Measurements from ENCODE around the gene GPR62. TPM values are rescaled to one million over a fixed set of nuclear protein-coding genes. Genes with fewer than 3 reads are reported as not detected.

Gene GPR62
- total RNA-seq, 2 donors from 2014 or later: not detected

- TF ChIP-seq POLR2A (IDR thresholded peaks at IDR 0.05) (peak in 2 of 3 donors; percentile 7 to 8), CTCF (IDR thresholded peaks at IDR 0.05) (peak in 6 of 7 experiments; percentile 20 to 50 (median 36))
- 13% methylated on average over 81 of the region's 97 CpGs; no CpG with 5 or more reads in 1 of the 2 donors for WGBS, 2 donors
- H3K27ac ChIP-seq: peak overlapping the region in 2 of 4 donors; percentile 71 to 74
- H3K9me3 ChIP-seq: no peaks in the 10 kb centered on the region
- no peaks in the 10 kb centered on the region for H3K27me3 ChIP-seq
- peak; percentile 77 for ATAC-seq
- no peak overlapping the region for H3K4me3 ChIP-seq
- no peaks in the 10 kb centered on the region for H3K36me3 ChIP-seq (replicated peaks in 1 of 2; ENCODE audit: insufficient read depth in 1 of 2, low read depth in 2 of 2)
- peaks cover 20% of the 10 kb centered on the region for H3K4me1 ChIP-seq
- peak; percentile 63 to 76 (median 69) for DNase-seq
- intact Hi-C loops (cut with DNase I): no loop called here
These were observed 951 bp downstream of the GPR62 start for GRCh38 chr3:51955893-51956770.

GRCh38 chr3:51957520-51958205, 2.5 kb downstream of the GPR62 start:
- Histone ChIP-seq H3K27me3 (no peaks in the 10 kb centered on the region), H3K9me3 (no peaks in the 10 kb centered on the region), H3K27ac (no peak overlapping the region), H3K36me3 (replicated peaks in 1 of 2; ENCODE audit: insufficient read depth in 1 of 2, low read depth in 2 of 2) (no peaks in the 10 kb centered on the region), H3K4me3 (no peak overlapping the region), H3K4me1 (peaks cover 33% of the 10 kb centered on the region)
- TF ChIP-seq POLR2A (IDR thresholded peaks at IDR 0.05) (no peak), CTCF (IDR thresholded peaks at IDR 0.05) (no peak)
- intact Hi-C loops (cut with DNase I): no loop called here
- no peak for ATAC-seq
- WGBS, 2 donors: 94 to 96% methylated on average over 14 to 15 of the region's 15 CpGs
- DNase-seq: no peak

GRCh38 chr3:51958603-51959521, 3.7 kb downstream of the GPR62 start:
- 94 to 95% methylated on average over 14 to 20 of the region's 20 CpGs for WGBS, 2 donors
- DNase-seq: no peak
- TF ChIP-seq POLR2A (IDR thresholded peaks at IDR 0.05) (no peak), CTCF (IDR thresholded peaks at IDR 0.05) (no peak)
- no peak overlapping the region for H3K4me3 ChIP-seq
- no peak for ATAC-seq
- no peaks in the 10 kb centered on the region for H3K27me3 ChIP-seq
- peaks cover 35% of the 10 kb centered on the region for H3K4me1 ChIP-seq
- intact Hi-C loops (cut with DNase I): no loop called here
- H3K36me3 ChIP-seq (replicated peaks in 1 of 2; ENCODE audit: insufficient read depth in 1 of 2, low read depth in 2 of 2): no peaks in the 10 kb centered on the region
- no peaks in the 10 kb centered on the region for H3K9me3 ChIP-seq
- no peak overlapping the region for H3K27ac ChIP-seq

GRCh38 chr3:51959651-51960050, 4.5 kb downstream of the GPR62 start:
- H3K9me3 ChIP-seq: no peaks in the 10 kb centered on the region
- H3K27me3 ChIP-seq: no peaks in the 10 kb centered on the region
- TF ChIP-seq POLR2A (IDR thresholded peaks at IDR 0.05) (no peak), CTCF (IDR thresholded peaks at IDR 0.05) (no peak)
- DNase-seq (no peak), ATAC-seq (no peak)
- H3K4me1 ChIP-seq: peaks cover 35% of the 10 kb centered on the region
- H3K27ac ChIP-seq: no peak overlapping the region
- 94 to 96% methylated on average over 3 to 7 of the region's 7 CpGs for WGBS, 2 donors
- intact Hi-C loops (cut with DNase I): no loop called here
- no peaks in the 10 kb centered on the region for H3K36me3 ChIP-seq (replicated peaks in 1 of 2; ENCODE audit: insufficient read depth in 1 of 2, low read depth in 2 of 2)
- no peak overlapping the region for H3K4me3 ChIP-seq
